SK-N-SH treated with all-trans-retinoic acid at 6 μM for 48 hours (cell line): ENCODE results near the gene BMF.
"Not testable (repeated sequence)": the region's sequence is repeated elsewhere in the genome, so short reads cannot be mapped to it uniquely, and the experiment has no call there.

Source experiments
- ATAC-seq: fragments of 200-7000 bp; cut with Tn5 transposase; 3 replicates; pipeline ENCODE4 v1.9.1; 2020; ENCODE audit warnings: mild to moderate bottlenecking, moderate library complexity
- ARNTL ChIP-seq: fragments of 450-650 bp; formaldehyde crosslinking; IDR thresholded peaks from 2 replicates; pipeline ENCODE4 v1.5.0; 2020; ENCODE audit warnings: low read depth, mild to moderate bottlenecking, moderate library complexity, borderline replicate concordance
- BACH2 ChIP-seq: fragments of 250-450 bp; sonication (Bioruptor Pico); IDR thresholded peaks from 2 replicates; pipeline ENCODE4 v1.9.0; 2021; ENCODE audit warnings: mild to moderate bottlenecking, borderline replicate concordance
- ESRRG ChIP-seq: fragments of 250-450 bp; sonication (Bioruptor Pico); IDR thresholded peaks from 2 replicates; pipeline ENCODE4 v1.6.1; 2021; ENCODE audit warnings: mild to moderate bottlenecking
- GLIS3 ChIP-seq: fragments of 250-450 bp; sonication (Bioruptor Pico); IDR thresholded peaks from 2 replicates; pipeline ENCODE4 v1.5.0; 2020; ENCODE audit warnings: mild to moderate bottlenecking, moderate library complexity
- ISL1 ChIP-seq: fragments of 250-450 bp; sonication (Bioruptor Pico); IDR thresholded peaks from 2 replicates; pipeline ENCODE4 v2.1.2; 2022; ENCODE audit warnings: mild to moderate bottlenecking, moderate library complexity
- OSR1 ChIP-seq: fragments of 250-450 bp; sonication (Bioruptor Pico); IDR thresholded peaks from 2 replicates; pipeline ENCODE4 v1.8.0; 2022; ENCODE audit warnings: moderate library complexity, mild to moderate bottlenecking, inconsistent platforms
- PPARA ChIP-seq: fragments of 250-450 bp; sonication (Bioruptor Pico); IDR thresholded peaks from 2 replicates; pipeline ENCODE4 v1.5.0; 2020; ENCODE audit warnings: mild to moderate bottlenecking, borderline replicate concordance
- RARB ChIP-seq: fragments of 250-450 bp; sonication (Bioruptor Pico); IDR thresholded peaks from 2 replicates; pipeline ENCODE4 v1.8.0; 2021; ENCODE audit warnings: mild to moderate bottlenecking, moderate library complexity
- SNAI2 ChIP-seq: fragments of 250-450 bp; sonication (Bioruptor Pico); IDR thresholded peaks from 2 replicates; pipeline ENCODE4 v1.5.0; 2020; ENCODE audit warnings: mild to moderate bottlenecking, moderate library complexity
- TCF4 ChIP-seq: fragments of 250-450 bp; sonication (Bioruptor Pico); IDR thresholded peaks from 2 replicates; pipeline ENCODE4 v1.8.0; 2021; ENCODE audit warnings: mild to moderate bottlenecking, moderate library complexity, borderline replicate concordance
- ZC3H10 ChIP-seq: fragments of 250-450 bp; sonication (Bioruptor Pico); IDR thresholded peaks from 2 replicates; pipeline ENCODE4 v1.5.1; 2021; ENCODE audit warnings: mild to moderate bottlenecking, moderate library complexity
- ZFP3 ChIP-seq: fragments of 250-450 bp; sonication (Bioruptor Pico); IDR thresholded peaks from 2 replicates; pipeline ENCODE4 v1.5.0; 2020; ENCODE audit warnings: mild to moderate bottlenecking, moderate library complexity
- ZFP30 ChIP-seq: fragments of 450-650 bp; formaldehyde crosslinking; IDR thresholded peaks from 2 replicates; pipeline ENCODE4 v1.5.0; 2022; ENCODE audit warnings: mild to moderate bottlenecking, moderate library complexity
- ZNF565 ChIP-seq: fragments of 450-650 bp; formaldehyde crosslinking; conservative IDR thresholded peaks from 2 replicates; pipeline ENCODE4 v1.5.0; 2020; ENCODE audit warnings: low read depth, mild to moderate bottlenecking, moderate library complexity
- ZNF70 ChIP-seq: fragments of 450-650 bp; formaldehyde crosslinking; IDR thresholded peaks from 2 replicates; pipeline ENCODE4 v1.5.0; 2020; ENCODE audit warnings: mild to moderate bottlenecking, moderate library complexity
- ZNF8 ChIP-seq: fragments of 450-650 bp; formaldehyde crosslinking; IDR thresholded peaks from 2 replicates; pipeline ENCODE4 v1.5.0; 2020; ENCODE audit warnings: mild to moderate bottlenecking, moderate library complexity
- TF ChIP-seq, protein P1 (sequence below): fragments of 250-450 bp; sonication (Bioruptor Pico); IDR thresholded peaks from 2 replicates; pipeline ENCODE4 v1.8.0; 2020; ENCODE audit warnings: mild to moderate bottlenecking, moderate library complexity, borderline replicate concordance
- TF ChIP-seq, protein P2 (sequence below): fragments of 250-450 bp; sonication (Bioruptor Pico); IDR thresholded peaks from 2 replicates; pipeline ENCODE4 v1.5.1; 2021; ENCODE audit warnings: mild to moderate bottlenecking, moderate library complexity
- TF ChIP-seq, protein P3 (sequence below): fragments of 250-450 bp; sonication (Bioruptor Pico); IDR thresholded peaks from 2 replicates; pipeline ENCODE4 v1.5.1; 2020; ENCODE audit warnings: low read depth, mild to moderate bottlenecking, moderate library complexity
- TF ChIP-seq, protein P4 (sequence below): fragments of 250-450 bp; sonication (Bioruptor Pico); IDR thresholded peaks from 2 replicates; pipeline ENCODE4 v1.5.0; 2020; ENCODE audit warnings: mild to moderate bottlenecking, moderate library complexity
- TF ChIP-seq, protein P5 (sequence below): fragments of 250-450 bp; sonication (Bioruptor Pico); IDR thresholded peaks from 2 replicates; pipeline ENCODE4 v1.8.0; 2021; ENCODE audit warnings: low read depth, mild to moderate bottlenecking, moderate library complexity, borderline replicate concordance

Gene BMF

DNA sequence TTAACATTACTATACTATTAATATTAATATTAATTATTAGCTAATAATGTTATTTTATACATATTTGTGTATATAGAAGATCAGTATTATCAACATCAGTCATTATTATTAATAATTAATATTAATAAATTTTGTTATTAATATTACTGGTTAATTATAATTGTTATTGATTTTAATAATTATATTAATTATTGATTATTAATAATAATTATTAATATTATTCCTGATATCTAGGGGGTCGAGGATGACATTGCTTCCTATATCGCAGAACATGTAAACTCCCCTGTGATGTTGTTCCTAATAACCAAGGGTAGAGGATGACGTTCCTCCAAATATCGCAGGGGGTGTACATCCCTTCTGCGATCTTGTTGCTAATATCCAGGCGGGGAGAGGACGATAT, 17.3 kb upstream of the BMF start:
- ATAC-seq: no peak
- TF ChIP-seq, protein P1, sequence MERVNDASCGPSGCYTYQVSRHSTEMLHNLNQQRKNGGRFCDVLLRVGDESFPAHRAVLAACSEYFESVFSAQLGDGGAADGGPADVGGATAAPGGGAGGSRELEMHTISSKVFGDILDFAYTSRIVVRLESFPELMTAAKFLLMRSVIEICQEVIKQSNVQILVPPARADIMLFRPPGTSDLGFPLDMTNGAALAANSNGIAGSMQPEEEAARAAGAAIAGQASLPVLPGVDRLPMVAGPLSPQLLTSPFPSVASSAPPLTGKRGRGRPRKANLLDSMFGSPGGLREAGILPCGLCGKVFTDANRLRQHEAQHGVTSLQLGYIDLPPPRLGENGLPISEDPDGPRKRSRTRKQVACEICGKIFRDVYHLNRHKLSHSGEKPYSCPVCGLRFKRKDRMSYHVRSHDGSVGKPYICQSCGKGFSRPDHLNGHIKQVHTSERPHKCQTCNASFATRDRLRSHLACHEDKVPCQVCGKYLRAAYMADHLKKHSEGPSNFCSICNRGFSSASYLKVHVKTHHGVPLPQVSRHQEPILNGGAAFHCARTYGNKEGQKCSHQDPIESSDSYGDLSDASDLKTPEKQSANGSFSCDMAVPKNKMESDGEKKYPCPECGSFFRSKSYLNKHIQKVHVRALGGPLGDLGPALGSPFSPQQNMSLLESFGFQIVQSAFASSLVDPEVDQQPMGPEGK (CRISPR knock-in tag): no peak
- TF ChIP-seq, protein P2, sequence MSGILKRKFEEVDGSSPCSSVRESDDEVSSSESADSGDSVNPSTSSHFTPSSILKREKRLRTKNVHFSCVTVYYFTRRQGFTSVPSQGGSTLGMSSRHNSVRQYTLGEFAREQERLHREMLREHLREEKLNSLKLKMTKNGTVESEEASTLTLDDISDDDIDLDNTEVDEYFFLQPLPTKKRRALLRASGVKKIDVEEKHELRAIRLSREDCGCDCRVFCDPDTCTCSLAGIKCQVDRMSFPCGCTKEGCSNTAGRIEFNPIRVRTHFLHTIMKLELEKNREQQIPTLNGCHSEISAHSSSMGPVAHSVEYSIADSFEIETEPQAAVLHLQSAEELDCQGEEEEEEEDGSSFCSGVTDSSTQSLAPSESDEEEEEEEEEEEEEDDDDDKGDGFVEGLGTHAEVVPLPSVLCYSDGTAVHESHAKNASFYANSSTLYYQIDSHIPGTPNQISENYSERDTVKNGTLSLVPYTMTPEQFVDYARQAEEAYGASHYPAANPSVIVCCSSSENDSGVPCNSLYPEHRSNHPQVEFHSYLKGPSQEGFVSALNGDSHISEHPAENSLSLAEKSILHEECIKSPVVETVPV: no peak
- no peak for TF ChIP-seq SNAI2
- no peak for TF ChIP-seq ZNF565 (CRISPR knock-in tag)
- TF ChIP-seq ZNF70: no peak
- no peak for TF ChIP-seq ARNTL (CRISPR knock-in tag)
- TF ChIP-seq ZC3H10 (CRISPR knock-in tag): no peak
- TF ChIP-seq BACH2 (CRISPR knock-in tag): no peak
- TF ChIP-seq TCF4 (CRISPR knock-in tag): no peak
- TF ChIP-seq ZNF8 (CRISPR knock-in tag): no peak
- TF ChIP-seq, protein P3, sequence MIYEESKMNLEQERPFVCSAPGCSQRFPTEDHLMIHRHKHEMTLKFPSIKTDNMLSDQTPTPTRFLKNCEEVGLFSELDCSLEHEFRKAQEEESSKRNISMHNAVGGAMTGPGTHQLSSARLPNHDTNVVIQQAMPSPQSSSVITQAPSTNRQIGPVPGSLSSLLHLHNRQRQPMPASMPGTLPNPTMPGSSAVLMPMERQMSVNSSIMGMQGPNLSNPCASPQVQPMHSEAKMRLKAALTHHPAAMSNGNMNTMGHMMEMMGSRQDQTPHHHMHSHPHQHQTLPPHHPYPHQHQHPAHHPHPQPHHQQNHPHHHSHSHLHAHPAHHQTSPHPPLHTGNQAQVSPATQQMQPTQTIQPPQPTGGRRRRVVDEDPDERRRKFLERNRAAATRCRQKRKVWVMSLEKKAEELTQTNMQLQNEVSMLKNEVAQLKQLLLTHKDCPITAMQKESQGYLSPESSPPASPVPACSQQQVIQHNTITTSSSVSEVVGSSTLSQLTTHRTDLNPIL (CRISPR knock-in tag): no peak
- TF ChIP-seq OSR1 (CRISPR knock-in tag): no peak
- TF ChIP-seq ESRRG: no peak
- TF ChIP-seq, protein P4, sequence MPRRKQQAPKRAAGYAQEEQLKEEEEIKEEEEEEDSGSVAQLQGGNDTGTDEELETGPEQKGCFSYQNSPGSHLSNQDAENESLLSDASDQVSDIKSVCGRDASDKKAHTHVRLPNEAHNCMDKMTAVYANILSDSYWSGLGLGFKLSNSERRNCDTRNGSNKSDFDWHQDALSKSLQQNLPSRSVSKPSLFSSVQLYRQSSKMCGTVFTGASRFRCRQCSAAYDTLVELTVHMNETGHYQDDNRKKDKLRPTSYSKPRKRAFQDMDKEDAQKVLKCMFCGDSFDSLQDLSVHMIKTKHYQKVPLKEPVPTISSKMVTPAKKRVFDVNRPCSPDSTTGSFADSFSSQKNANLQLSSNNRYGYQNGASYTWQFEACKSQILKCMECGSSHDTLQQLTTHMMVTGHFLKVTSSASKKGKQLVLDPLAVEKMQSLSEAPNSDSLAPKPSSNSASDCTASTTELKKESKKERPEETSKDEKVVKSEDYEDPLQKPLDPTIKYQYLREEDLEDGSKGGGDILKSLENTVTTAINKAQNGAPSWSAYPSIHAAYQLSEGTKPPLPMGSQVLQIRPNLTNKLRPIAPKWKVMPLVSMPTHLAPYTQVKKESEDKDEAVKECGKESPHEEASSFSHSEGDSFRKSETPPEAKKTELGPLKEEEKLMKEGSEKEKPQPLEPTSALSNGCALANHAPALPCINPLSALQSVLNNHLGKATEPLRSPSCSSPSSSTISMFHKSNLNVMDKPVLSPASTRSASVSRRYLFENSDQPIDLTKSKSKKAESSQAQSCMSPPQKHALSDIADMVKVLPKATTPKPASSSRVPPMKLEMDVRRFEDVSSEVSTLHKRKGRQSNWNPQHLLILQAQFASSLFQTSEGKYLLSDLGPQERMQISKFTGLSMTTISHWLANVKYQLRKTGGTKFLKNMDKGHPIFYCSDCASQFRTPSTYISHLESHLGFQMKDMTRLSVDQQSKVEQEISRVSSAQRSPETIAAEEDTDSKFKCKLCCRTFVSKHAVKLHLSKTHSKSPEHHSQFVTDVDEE: no peak
- no peak for TF ChIP-seq RARB (CRISPR knock-in tag)
- TF ChIP-seq ISL1: no peak
- no peak for TF ChIP-seq ZFP30 (CRISPR knock-in tag)
- TF ChIP-seq PPARA (CRISPR knock-in tag): no peak
- TF ChIP-seq ZFP3: no peak
- TF ChIP-seq, all 23 proteins: peak for 0

DNA sequence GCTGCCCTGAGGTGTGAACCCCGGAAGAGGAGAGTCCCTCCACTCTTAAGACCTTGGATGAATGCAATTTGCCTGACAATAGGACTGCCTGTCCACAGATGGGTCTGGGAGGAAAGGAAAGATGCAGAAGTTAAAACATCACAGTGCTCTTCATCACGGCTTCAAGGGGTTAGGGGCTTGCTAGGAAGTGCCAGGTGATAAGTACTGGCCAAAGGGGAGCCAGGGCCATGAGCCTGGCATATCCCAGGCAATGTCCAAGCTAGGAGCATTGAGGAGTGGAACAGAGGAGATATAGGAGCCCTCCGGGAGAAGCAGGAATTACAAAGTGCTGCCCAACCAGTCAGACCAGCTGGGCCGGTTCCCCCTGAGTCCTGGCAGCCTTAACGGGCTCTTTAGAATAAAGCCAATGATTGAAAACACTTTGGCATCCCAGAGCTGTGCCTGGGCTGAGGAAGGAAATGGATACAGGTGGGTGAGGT, 16.2 kb upstream of the BMF start:
- ATAC-seq: not testable (repeated sequence)

DNA sequence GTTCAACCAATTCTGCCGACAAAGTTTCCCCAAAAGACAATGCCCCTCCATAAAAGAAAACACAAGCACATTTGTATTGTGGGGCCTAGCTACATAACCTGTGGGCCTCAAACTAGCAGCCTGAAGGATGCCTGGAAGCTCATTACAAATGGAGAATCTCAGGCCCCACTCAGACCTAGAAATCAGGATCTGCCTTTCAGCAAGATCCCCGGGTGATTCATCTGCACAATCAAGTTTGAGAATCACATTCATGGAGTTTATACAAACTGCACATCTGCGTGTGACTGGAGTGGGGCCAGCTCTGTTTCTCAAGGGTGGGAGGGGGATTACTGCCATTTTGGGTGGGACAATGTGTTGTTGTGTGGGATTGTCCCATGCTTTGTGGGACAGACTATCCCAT, 15.7 kb upstream of the BMF start:
- not testable (repeated sequence) for ATAC-seq

DNA sequence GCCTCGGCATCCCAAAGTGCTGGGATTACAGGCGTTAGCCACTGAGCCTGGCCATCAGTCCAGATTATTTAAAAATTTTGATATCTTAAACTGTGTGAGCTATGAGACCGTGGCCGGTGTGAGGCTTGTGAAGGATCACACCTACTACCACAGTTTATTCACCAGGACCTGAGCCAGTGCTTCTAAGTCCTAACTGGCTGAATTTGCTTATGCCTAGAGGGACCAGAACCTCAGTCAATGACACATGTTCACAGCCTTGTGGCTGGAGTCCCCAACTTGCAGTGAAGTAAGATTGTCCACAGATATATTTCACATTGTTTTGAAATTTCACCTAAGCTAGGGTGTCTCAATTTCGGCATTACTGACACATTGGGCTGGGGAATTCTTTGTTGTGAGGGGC, 15.2 kb upstream of the BMF start:
- ATAC-seq: not testable (repeated sequence)

DNA sequence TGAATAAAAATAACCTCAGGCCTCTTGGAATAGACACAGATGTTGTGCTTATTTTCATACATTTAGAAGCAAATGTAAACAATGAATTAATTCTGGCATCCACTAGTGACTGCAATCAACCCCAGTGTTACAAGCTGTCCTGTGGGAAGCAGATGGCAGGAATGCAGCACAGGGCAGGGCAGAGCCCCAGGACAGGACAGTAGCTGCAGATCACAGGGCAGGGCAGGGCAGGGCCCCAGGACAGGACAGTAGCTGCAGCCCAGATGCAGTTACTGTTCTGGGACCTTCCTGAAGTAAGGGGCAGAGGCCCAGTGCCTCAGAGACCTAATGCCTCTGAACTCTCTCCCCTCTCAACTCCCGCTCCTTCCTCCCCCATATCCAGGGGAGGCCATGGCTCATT, 14.3 kb upstream of the BMF start:
- not testable (repeated sequence) for ATAC-seq

DNA sequence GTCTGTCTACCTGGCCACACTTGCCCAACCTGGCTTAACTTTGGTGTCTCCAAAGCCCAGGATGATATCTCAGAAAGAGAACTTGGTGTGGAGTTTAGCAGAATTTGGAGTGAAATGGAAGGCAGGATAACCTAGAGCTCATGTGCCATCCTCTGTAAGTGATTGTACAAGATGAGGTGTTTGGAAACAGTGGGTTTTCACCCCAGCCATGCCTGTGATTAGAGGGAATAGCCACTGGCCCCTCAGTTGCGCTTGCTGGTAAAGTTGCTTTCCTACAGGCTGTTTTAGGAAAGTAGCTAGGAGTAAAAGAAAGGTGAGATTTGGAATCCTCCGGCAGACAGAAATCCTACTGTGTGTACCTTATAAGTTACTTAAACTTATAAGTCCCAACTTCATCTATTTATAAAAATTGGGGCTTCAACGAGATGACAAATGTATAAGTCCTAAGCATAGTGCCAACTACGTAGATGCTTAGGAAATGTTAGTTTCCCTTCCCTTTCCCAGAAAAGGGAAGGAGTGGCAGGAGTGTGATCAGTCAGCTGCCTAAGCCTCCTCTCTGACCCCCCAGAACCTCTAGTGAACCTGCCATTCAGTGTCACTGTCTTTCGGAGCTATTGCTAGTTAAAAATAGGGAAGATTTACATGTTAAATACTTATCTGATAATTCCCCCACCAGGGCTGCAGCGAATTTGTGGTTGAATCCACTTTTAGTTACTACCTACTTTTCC, 13.4 kb upstream of the BMF start:
- ATAC-seq: no peak
- TF ChIP-seq, protein P4: no peak
- no peak for TF ChIP-seq GLIS3 (CRISPR knock-in tag)
- TF ChIP-seq, protein P5, sequence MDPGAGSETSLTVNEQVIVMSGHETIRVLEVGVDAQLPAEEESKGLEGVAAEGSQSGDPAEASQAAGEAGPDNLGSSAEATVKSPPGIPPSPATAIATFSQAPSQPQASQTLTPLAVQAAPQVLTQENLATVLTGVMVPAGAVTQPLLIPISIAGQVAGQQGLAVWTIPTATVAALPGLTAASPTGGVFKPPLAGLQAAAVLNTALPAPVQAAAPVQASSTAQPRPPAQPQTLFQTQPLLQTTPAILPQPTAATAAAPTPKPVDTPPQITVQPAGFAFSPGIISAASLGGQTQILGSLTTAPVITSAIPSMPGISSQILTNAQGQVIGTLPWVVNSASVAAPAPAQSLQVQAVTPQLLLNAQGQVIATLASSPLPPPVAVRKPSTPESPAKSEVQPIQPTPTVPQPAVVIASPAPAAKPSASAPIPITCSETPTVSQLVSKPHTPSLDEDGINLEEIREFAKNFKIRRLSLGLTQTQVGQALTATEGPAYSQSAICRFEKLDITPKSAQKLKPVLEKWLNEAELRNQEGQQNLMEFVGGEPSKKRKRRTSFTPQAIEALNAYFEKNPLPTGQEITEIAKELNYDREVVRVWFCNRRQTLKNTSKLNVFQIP (CRISPR knock-in tag): no peak
- TF ChIP-seq ESRRG: no peak
